ENCODE results near the gene ZNF236.

The ZNF236 gene

GRCh38 chr18:76866666-76867065 is 44.3 kb downstream of the ZNF236 start:
- DNase-seq: no peak

GRCh38 chr18:76873311-76873710 is 51.0 kb downstream of the ZNF236 start:
- no peak for DNase-seq

GRCh38 chr18:76873713-76874112 is 51.4 kb downstream of the ZNF236 start:
- DNase-seq: no peak

GRCh38 chr18:76874642-76875389 is 52.5 kb downstream of the ZNF236 start:
- no peak for DNase-seq

- peak in 1 of 2 donors; percentile 41 for DNase-seq
These were observed 53.3 kb downstream of the ZNF236 start for GRCh38 chr18:76875390-76876325.

GRCh38 chr18:76878426-76878825 is 56.1 kb downstream of the ZNF236 start:
- DNase-seq: no peak

- no peak for DNase-seq
These were observed 57.7 kb downstream of the ZNF236 start for GRCh38 chr18:76880026-76880425.

- no peak for DNase-seq
These were observed 59.4 kb downstream of the ZNF236 start for GRCh38 chr18:76881744-76882143.

- DNase-seq: no peak
These were observed 59.8 kb downstream of the ZNF236 start for GRCh38 chr18:76882146-76882545.

- DNase-seq: no peak
These were observed 62.6 kb downstream of the ZNF236 start for GRCh38 chr18:76885001-76885400.

- DNase-seq: no peak
These were observed 63.8 kb downstream of the ZNF236 start for GRCh38 chr18:76886112-76886511.

- no peak for DNase-seq
These were observed 66.8 kb downstream of the ZNF236 start for GRCh38 chr18:76889091-76889699.

GRCh38 chr18:76892832-76893231 is 70.5 kb downstream of the ZNF236 start:
- DNase-seq: no peak

GRCh38 chr18:76894566-76895346 is 72.4 kb downstream of the ZNF236 start:
- DNase-seq: no peak

GRCh38 chr18:76895498-76895897 is 73.1 kb downstream of the ZNF236 start:
- DNase-seq: no peak

- DNase-seq: no peak
These were observed 74.3 kb downstream of the ZNF236 start for GRCh38 chr18:76896677-76897076.

GRCh38 chr18:76897257-76897656 is 74.9 kb downstream of the ZNF236 start:
- no peak for DNase-seq

- no peak for DNase-seq
These were observed 81.0 kb downstream of the ZNF236 start for GRCh38 chr18:76903386-76903785.

- DNase-seq: no peak
These were observed 83.5 kb downstream of the ZNF236 start for GRCh38 chr18:76905821-76906220.

GRCh38 chr18:76908277-76908676 is 85.9 kb downstream of the ZNF236 start:
- no peak for DNase-seq

GRCh38 chr18:76909439-76909838 is 87.1 kb downstream of the ZNF236 start:
- DNase-seq: no peak

- no peak for DNase-seq
These were observed 89.1 kb downstream of the ZNF236 start for GRCh38 chr18:76911440-76911839.

- no peak for DNase-seq
These were observed 91.2 kb downstream of the ZNF236 start for GRCh38 chr18:76913583-76913982.
